Measurements from ENCODE around the gene ATAD3C.
"Not testable (repeated sequence)": the region's sequence is repeated elsewhere in the genome, so short reads cannot be mapped to it uniquely, and the experiment has no call there.

ATAD3C gene

DNA sequence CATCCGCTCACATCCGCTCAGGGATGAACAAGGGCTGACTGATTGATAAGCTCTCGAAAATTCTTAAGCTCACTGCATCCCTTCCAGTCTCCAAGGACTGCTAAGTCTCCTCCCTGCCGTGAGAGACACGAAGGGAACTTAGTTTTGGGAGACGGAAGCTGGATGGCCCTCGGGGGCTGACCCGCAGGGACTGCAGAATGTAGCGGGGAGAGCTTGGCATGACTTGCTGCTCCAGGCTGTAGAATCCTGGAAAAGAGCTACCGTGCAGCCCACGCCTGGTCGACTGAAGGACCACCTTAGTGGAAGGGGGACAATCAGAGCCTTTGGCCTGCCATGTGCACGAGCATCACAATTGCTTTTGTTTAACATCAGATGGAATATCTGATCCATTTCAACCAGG lies 33.7 kb upstream of the ATAD3C start:
- DNase-seq (ENCODE audit: low read depth in 2 of 2) = no peak
- no peak overlapping the region for H3K4me3 ChIP-seq (replicated peaks in 1 of 2; ENCODE audit: low read depth in 2 of 2, low read length in 2 of 2)
- TF ChIP-seq, protein P1, sequence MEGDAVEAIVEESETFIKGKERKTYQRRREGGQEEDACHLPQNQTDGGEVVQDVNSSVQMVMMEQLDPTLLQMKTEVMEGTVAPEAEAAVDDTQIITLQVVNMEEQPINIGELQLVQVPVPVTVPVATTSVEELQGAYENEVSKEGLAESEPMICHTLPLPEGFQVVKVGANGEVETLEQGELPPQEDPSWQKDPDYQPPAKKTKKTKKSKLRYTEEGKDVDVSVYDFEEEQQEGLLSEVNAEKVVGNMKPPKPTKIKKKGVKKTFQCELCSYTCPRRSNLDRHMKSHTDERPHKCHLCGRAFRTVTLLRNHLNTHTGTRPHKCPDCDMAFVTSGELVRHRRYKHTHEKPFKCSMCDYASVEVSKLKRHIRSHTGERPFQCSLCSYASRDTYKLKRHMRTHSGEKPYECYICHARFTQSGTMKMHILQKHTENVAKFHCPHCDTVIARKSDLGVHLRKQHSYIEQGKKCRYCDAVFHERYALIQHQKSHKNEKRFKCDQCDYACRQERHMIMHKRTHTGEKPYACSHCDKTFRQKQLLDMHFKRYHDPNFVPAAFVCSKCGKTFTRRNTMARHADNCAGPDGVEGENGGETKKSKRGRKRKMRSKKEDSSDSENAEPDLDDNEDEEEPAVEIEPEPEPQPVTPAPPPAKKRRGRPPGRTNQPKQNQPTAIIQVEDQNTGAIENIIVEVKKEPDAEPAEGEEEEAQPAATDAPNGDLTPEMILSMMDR (IDR thresholded peaks at IDR 0.05; ENCODE audit: low read depth, low read length) = no peak

GRCh38 chr1:1417396-1417795 lies 32.1 kb upstream of the ATAD3C start:
- not testable (repeated sequence) for DNase-seq (ENCODE audit: low read depth in 2 of 2); H3K4me3 ChIP-seq (replicated peaks in 1 of 2; ENCODE audit: low read depth in 2 of 2, low read length in 2 of 2)

GRCh38 chr1:1417825-1418463 lies 31.5 kb upstream of the ATAD3C start:
- not testable (repeated sequence) for DNase-seq (ENCODE audit: low read depth in 2 of 2); H3K4me3 ChIP-seq (replicated peaks in 1 of 2; ENCODE audit: low read depth in 2 of 2, low read length in 2 of 2)

DNA sequence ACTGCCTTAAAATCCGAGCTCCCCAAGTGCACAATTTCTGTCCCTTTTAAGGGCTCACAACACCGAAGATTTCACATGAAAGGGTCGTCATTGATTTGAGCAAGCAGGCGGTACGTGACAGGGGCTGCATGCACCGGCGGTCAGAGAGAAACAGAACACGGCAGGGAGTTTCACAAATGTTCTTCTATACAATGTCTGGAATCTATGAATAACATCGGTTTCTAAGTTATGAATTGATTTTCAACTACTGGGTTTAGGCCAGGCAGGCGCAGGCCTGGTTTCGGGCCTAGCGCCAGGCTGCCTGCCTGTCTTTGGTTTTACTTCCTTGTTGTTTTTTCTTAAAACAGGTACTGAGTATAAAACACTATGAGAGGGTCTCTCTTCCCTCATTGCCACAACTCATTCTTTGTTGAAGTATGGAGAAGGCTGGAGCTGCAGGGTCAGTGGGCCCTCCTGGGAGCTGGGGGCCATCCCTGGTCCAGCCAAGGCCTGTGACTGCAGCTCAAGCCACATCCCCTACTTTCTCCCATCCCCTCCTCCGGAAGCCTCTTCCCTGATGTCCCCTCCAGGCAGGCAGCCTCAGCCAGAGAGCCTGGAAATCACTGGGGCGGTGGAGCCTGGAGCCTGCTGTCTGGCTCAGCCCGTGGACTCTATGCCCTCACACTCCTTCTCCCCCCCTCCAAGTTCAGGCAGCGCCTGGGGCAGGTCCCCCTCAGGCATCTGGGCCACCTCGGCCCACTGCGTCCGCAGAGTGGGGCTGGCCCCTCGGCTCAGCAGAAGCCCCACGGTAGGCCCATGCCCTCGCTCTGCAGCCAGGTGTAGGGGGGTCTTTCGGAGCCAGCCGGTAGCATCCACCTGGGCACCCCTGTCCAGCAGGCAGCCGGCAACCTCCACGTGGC lies 30.8 kb upstream of the ATAD3C start:
- DNase-seq (ENCODE audit: low read depth in 2 of 2) = no peak
- no peak overlapping the region for H3K4me3 ChIP-seq (replicated peaks in 1 of 2; ENCODE audit: low read depth in 2 of 2, low read length in 2 of 2)
- TF ChIP-seq, protein P1 (IDR thresholded peaks at IDR 0.05; ENCODE audit: low read depth, low read length) = no peak

DNA sequence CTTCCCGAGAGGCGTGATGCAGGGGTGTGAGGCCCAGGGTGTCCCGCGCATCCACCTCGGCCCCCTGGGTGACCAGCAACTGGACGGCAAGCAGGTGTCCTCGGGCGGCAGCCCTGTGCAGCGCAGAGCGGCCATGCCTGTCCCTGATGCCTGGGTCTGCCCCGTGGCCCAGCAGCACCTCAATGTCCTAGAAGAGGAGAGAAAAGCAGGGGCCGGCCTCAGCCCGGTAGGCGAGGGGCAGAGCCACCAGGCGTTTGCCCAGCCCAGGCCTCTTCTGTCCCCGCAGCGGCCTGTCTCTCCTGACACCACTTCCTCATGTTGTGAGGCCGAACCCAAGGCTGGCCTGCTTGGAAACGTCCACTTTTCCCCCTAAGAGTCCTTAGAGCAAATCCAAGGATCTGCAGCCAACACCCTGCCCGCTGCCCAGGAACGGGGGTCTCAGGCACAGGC lies 30.1 kb upstream of the ATAD3C start:
- no peak overlapping the region for H3K4me3 ChIP-seq (replicated peaks in 1 of 2; ENCODE audit: low read depth in 2 of 2, low read length in 2 of 2)
- DNase-seq (ENCODE audit: low read depth in 2 of 2) = no peak
- TF ChIP-seq, protein P1 (IDR thresholded peaks at IDR 0.05; ENCODE audit: low read depth, low read length) = no peak

GRCh38 chr1:1419813-1420653 lies 29.5 kb upstream of the ATAD3C start:
- H3K4me3 ChIP-seq (replicated peaks in 1 of 2; ENCODE audit: low read depth in 2 of 2, low read length in 2 of 2) = no peak overlapping the region
- TF ChIP-seq, protein P1 (IDR thresholded peaks at IDR 0.05; ENCODE audit: low read depth, low read length) = no peak
- DNase-seq (ENCODE audit: low read depth in 2 of 2) = no peak

DNA sequence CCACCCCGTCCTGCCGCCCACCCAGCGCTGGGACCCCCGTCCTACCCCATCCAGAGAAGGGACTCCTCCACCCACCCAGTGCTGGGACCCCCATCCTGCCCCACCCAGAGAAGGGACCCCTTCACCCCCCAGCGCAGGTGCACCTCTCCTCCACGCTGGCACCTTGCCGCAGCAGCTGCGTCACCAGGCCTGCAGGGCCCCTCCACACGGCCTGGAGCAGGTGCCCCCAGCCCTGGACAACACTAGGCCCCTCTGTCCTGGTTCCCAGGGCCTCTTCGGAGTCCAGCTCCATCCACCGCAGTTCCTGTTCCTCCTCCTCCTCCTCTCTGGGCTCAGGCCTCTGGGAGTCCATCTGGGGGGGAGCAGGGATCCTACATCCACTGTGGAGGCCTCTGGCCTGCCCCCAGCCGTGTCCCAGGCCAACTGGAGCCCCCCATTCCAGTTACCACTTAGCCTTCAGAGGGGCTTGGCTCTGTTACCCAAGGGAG lies 28.8 kb upstream of the ATAD3C start:
- TF ChIP-seq, protein P1 (IDR thresholded peaks at IDR 0.05; ENCODE audit: low read depth, low read length) = no peak
- DNase-seq (ENCODE audit: low read depth in 2 of 2) = no peak
- no peak overlapping the region for H3K4me3 ChIP-seq (replicated peaks in 1 of 2; ENCODE audit: low read depth in 2 of 2, low read length in 2 of 2)
